OCI-LY1 (cell line): Measurements from ENCODE around the gene CSNK1A1.

ENCODE experiments used
- H2AFZ ChIP-seq: fragments of 200-600 bp; sonication (generic), shearing (Covaris generic); 2 replicates; pipeline ENCODE4 v1.6.0; 2014; ENCODE audit warnings: antibody characterized with exemption, mild to moderate bottlenecking, low read length
- H3F3A ChIP-seq: fragments of 200-600 bp; sonication (generic), shearing (Covaris generic); 2 replicates; pipeline ENCODE4 v1.6.0; 2014; ENCODE audit warnings: mild to moderate bottlenecking, antibody characterized with exemption, low read length, moderate library complexity; ENCODE audit not compliant: insufficient read depth
- H3K27ac ChIP-seq: fragments of 200-600 bp; sonication (generic); 2 replicates; pipeline ENCODE4 v1.5.1; 2014; ENCODE audit warnings: low read length, mixed run types, mild to moderate bottlenecking, low read depth; ENCODE audit not compliant: poor library complexity, severe bottlenecking
- H3K27me3 ChIP-seq: fragments of 200-600 bp; sonication (generic); 2 replicates; pipeline ENCODE4 v1.6.0; 2014; ENCODE audit warnings: antibody characterized with exemption, mild to moderate bottlenecking, low read length, moderate library complexity; ENCODE audit not compliant: insufficient read depth
- H3K36me3 ChIP-seq: fragments of 200-600 bp; sonication (generic); 2 replicates; pipeline ENCODE4 v1.6.1; 2014; ENCODE audit warnings: mild to moderate bottlenecking, antibody characterized with exemption, low read length, moderate library complexity, mixed read lengths; ENCODE audit not compliant: insufficient read depth
- H3K4me1 ChIP-seq: fragments of 200-600 bp; sonication (generic); 2 replicates; pipeline ENCODE4 v1.5.1; 2014; ENCODE audit warnings: mild to moderate bottlenecking, low read length, moderate library complexity; ENCODE audit not compliant: insufficient read depth, severe bottlenecking
- H3K4me2 ChIP-seq: fragments of 200-600 bp; sonication (generic), shearing (Covaris generic); 2 replicates; pipeline ENCODE4 v1.6.1; 2014; ENCODE audit warnings: low read length
- H3K4me3 ChIP-seq: fragments of 200-600 bp; sonication (generic); 2 replicates; pipeline ENCODE4 v1.5.1; 2014; ENCODE audit warnings: low read length, low read depth, mild to moderate bottlenecking, mixed read lengths; ENCODE audit not compliant: poor library complexity, severe bottlenecking
- H3K79me2 ChIP-seq: fragments of 200-600 bp; shearing (Covaris generic); 2 replicates; pipeline ENCODE4 v1.6.1; 2016; ENCODE audit warnings: mixed run types, low read length, mixed read lengths; ENCODE audit not compliant: insufficient read depth
- H3K9ac ChIP-seq: fragments of 200-600 bp; sonication (generic), shearing (Covaris generic); 2 replicates; pipeline ENCODE4 v1.6.1; 2014; ENCODE audit warnings: mild to moderate bottlenecking, low read length, mixed read lengths
- H3K9me2 ChIP-seq: fragments of 200-600 bp; sonication (generic), shearing (Covaris generic); 2 replicates; pipeline ENCODE4 v1.6.1; 2014; ENCODE audit warnings: low read depth, mild to moderate bottlenecking, low read length, mixed read lengths
- H3K9me3 ChIP-seq: fragments of 200-600 bp; shearing (Covaris generic); 2 replicates; pipeline ENCODE4 v1.6.1; 2014; ENCODE audit warnings: low read length, mixed read lengths
- H4K20me1 ChIP-seq: fragments of 200-600 bp; sonication (generic), shearing (Covaris generic); 2 replicates; pipeline ENCODE4 v1.6.0; 2016; ENCODE audit warnings: mild to moderate bottlenecking, low read length; ENCODE audit not compliant: insufficient read depth
- CTCF ChIP-seq: fragments of 200-600 bp; sonication (generic), shearing (Covaris generic); IDR thresholded peaks from 2 replicates; pipeline ENCODE4 v1.5.1; 2017; ENCODE audit warnings: mild to moderate bottlenecking, antibody characterized with exemption, low read length, moderate library complexity, mixed read lengths
- EZH2 ChIP-seq: fragments of 200-600 bp; sonication (generic), shearing (Covaris generic); IDR thresholded peaks from 2 replicates; pipeline ENCODE4 v1.8.0; 2017; ENCODE audit warnings: borderline replicate concordance, mixed run types, mild to moderate bottlenecking, antibody characterized with exemption, low read length, moderate library complexity, mixed read lengths

The CSNK1A1 gene

GRCh38 chr5:149529463-149529862, 21.8 kb downstream of the CSNK1A1 start:
- Histone ChIP-seq H2AFZ (no peak overlapping the region), H3K27ac (no peak overlapping the region), H3F3A (no peaks in the 10 kb centered on the region), H3K36me3 (peaks cover 37% of the 10 kb centered on the region), H3K27me3 (no peaks in the 10 kb centered on the region), H3K9me2 (no peaks in the 10 kb centered on the region), H3K4me3 (no peak overlapping the region), H3K79me2 (peaks cover 100% of the 10 kb centered on the region), H3K9me3 (no peaks in the 10 kb centered on the region), H3K4me1 (peaks cover 36% of the 10 kb centered on the region), H3K4me2 (no peak overlapping the region), H4K20me1 (peaks cover 10% of the 10 kb centered on the region; the same call in 1 of the 2 replicates), H3K9ac (no peak overlapping the region)
- no peak for TF ChIP-seq CTCF
- no peak for TF ChIP-seq EZH2

- no peak overlapping the region for H2AFZ ChIP-seq
- H3K4me3 ChIP-seq, result no peak overlapping the region
- no peak overlapping the region for H3K27ac ChIP-seq
- H3K9ac ChIP-seq, result no peak overlapping the region
- H3K36me3 ChIP-seq, result peaks cover 43% of the 10 kb centered on the region
- no peak for TF ChIP-seq CTCF
- no peak for TF ChIP-seq EZH2
- H3K4me2 ChIP-seq, result peak overlapping the region; percentile 2; the same call in 1 of the 2 replicates
- no peaks in the 10 kb centered on the region for H3F3A ChIP-seq
- H4K20me1 ChIP-seq, result peaks cover 7% of the 10 kb centered on the region
- no peaks in the 10 kb centered on the region for H3K27me3 ChIP-seq
- H3K79me2 ChIP-seq, result peaks cover 100% of the 10 kb centered on the region
- H3K9me2 ChIP-seq, result no peaks in the 10 kb centered on the region
- H3K4me1 ChIP-seq, result peaks cover 36% of the 10 kb centered on the region
- H3K9me3 ChIP-seq, result no peaks in the 10 kb centered on the region
These were observed 22.8 kb downstream of the CSNK1A1 start for GRCh38 chr5:149528281-149529060.

GRCh38 chr5:149526845-149527590, 24.2 kb downstream of the CSNK1A1 start:
- no peak overlapping the region for H3K9ac ChIP-seq
- H3K36me3 ChIP-seq, result peaks cover 43% of the 10 kb centered on the region
- no peaks in the 10 kb centered on the region for H3K9me3 ChIP-seq
- no peaks in the 10 kb centered on the region for H3K9me2 ChIP-seq
- no peak overlapping the region for H2AFZ ChIP-seq
- H3F3A ChIP-seq, result no peaks in the 10 kb centered on the region
- no peak overlapping the region for H3K4me3 ChIP-seq
- peaks cover 96% of the 10 kb centered on the region for H3K79me2 ChIP-seq
- peaks cover 36% of the 10 kb centered on the region for H3K4me1 ChIP-seq
- peaks cover 4% of the 10 kb centered on the region for H4K20me1 ChIP-seq
- H3K4me2 ChIP-seq, result no peak overlapping the region
- TF ChIP-seq EZH2, result no peak
- TF ChIP-seq CTCF, result no peak
- H3K27ac ChIP-seq, result no peak overlapping the region
- no peaks in the 10 kb centered on the region for H3K27me3 ChIP-seq
